ENCODE measurements around the gene ZFYVE16.

Gene ZFYVE16

GRCh38 chr5:80487444-80487828 lies 79.6 kb downstream of the ZFYVE16 start:
- no peak for TF ChIP-seq POU6F1 (CRISPR knock-in tag; IDR thresholded peaks at IDR 0.05; ENCODE audit: borderline replicate concordance, low read depth)
- TF ChIP-seq ISL1 (CRISPR knock-in tag; IDR thresholded peaks at IDR 0.05) = no peak
- no peak for TF ChIP-seq TOX (CRISPR knock-in tag; IDR thresholded peaks at IDR 0.05; ENCODE audit: borderline replicate concordance)
- TF ChIP-seq ZFP3 (CRISPR knock-in tag; IDR thresholded peaks at IDR 0.05) = no peak
- TF ChIP-seq ZNF8 (CRISPR knock-in tag; IDR thresholded peaks at IDR 0.05) = no peak
- TF ChIP-seq CREB5 (CRISPR knock-in tag; IDR thresholded peaks at IDR 0.05; ENCODE audit: low read depth) = no peak
- no peak for TF ChIP-seq ESRRG (CRISPR knock-in tag; IDR thresholded peaks at IDR 0.05)
- TF ChIP-seq GLIS3 (CRISPR knock-in tag; IDR thresholded peaks at IDR 0.05) = no peak
- no peak for TF ChIP-seq TSHZ2 (CRISPR knock-in tag; IDR thresholded peaks at IDR 0.05)
- no peak for ATAC-seq

GRCh38 chr5:80487829-80488721 lies 80.2 kb downstream of the ZFYVE16 start, which contains the start of gene FAM151B:
TSS of gene FAM151B (plus strand) at chr5:80488100. CDS start at chr5:80488124, 24 bp downstream.
- TF ChIP-seq TOX (CRISPR knock-in tag; IDR thresholded peaks at IDR 0.05; ENCODE audit: borderline replicate concordance) = no peak
- TF ChIP-seq RARB (CRISPR knock-in tag; IDR thresholded peaks at IDR 0.05) = no peak
- 0 out of 2 replicates have a peak, but pooled peaks have one; percentile 11 for TF ChIP-seq ZFP3 (CRISPR knock-in tag; IDR thresholded peaks at IDR 0.05)
- TF ChIP-seq ZNF8 (CRISPR knock-in tag; IDR thresholded peaks at IDR 0.05) = no peak
- TF ChIP-seq ESRRG (CRISPR knock-in tag; IDR thresholded peaks at IDR 0.05) = no peak
- no peak for TF ChIP-seq ARNTL (CRISPR knock-in tag; IDR thresholded peaks at IDR 0.05; ENCODE audit: borderline replicate concordance, low read depth)
- no peak; the same call in 1 of the 2 replicates for TF ChIP-seq CSDC2 (CRISPR knock-in tag; IDR thresholded peaks at IDR 0.05)
- no peak for TF ChIP-seq ZNF565 (CRISPR knock-in tag; conservative IDR thresholded peaks at IDR 0.05; ENCODE audit: low read depth)
- 0 out of 2 replicates have a peak, but pooled peaks have one; percentile 43 for TF ChIP-seq CSRNP3 (CRISPR knock-in tag; IDR thresholded peaks at IDR 0.05)
- TF ChIP-seq SNAI2 (CRISPR knock-in tag; IDR thresholded peaks at IDR 0.05) = no peak
- no peak for TF ChIP-seq ZFP30 (CRISPR knock-in tag; IDR thresholded peaks at IDR 0.05)
- ATAC-seq = peak; percentile 97

GRCh38 chr5:80491296-80491695 lies 83.4 kb downstream of the ZFYVE16 start:
- no peak for ATAC-seq
- TF ChIP-seq TCF4 (CRISPR knock-in tag; IDR thresholded peaks at IDR 0.05; ENCODE audit: borderline replicate concordance) = no peak
- no peak for TF ChIP-seq RARB (CRISPR knock-in tag; IDR thresholded peaks at IDR 0.05)
- no peak for TF ChIP-seq ZC3H10 (CRISPR knock-in tag; IDR thresholded peaks at IDR 0.05)
- no peak for TF ChIP-seq OSR1 (CRISPR knock-in tag; IDR thresholded peaks at IDR 0.05)
- no peak for TF ChIP-seq TOX (CRISPR knock-in tag; IDR thresholded peaks at IDR 0.05; ENCODE audit: borderline replicate concordance)
- no peak for TF ChIP-seq CSRNP3 (CRISPR knock-in tag; IDR thresholded peaks at IDR 0.05)
- TF ChIP-seq SNAI2 (CRISPR knock-in tag; IDR thresholded peaks at IDR 0.05) = no peak
- TF ChIP-seq ZFP3 (CRISPR knock-in tag; IDR thresholded peaks at IDR 0.05) = no peak
- TF ChIP-seq POU6F1 (CRISPR knock-in tag; IDR thresholded peaks at IDR 0.05; ENCODE audit: borderline replicate concordance, low read depth) = no peak
- no peak for TF ChIP-seq PPARA (CRISPR knock-in tag; IDR thresholded peaks at IDR 0.05; ENCODE audit: borderline replicate concordance)
- TF ChIP-seq ZFP30 (CRISPR knock-in tag; IDR thresholded peaks at IDR 0.05) = no peak
- TF ChIP-seq PATZ1 (CRISPR knock-in tag; IDR thresholded peaks at IDR 0.05; ENCODE audit: borderline replicate concordance) = no peak
- no peak for TF ChIP-seq BACH2 (CRISPR knock-in tag; IDR thresholded peaks at IDR 0.05; ENCODE audit: borderline replicate concordance)
- no peak for TF ChIP-seq ZNF565 (CRISPR knock-in tag; conservative IDR thresholded peaks at IDR 0.05; ENCODE audit: low read depth)
- no peak for TF ChIP-seq CSDC2 (CRISPR knock-in tag; IDR thresholded peaks at IDR 0.05)
